ENCODE data around the gene SCO2.
A peak's percentile ranks its signal among the peaks of the same experiment; 100 is the strongest.

The SCO2 gene

DNA sequence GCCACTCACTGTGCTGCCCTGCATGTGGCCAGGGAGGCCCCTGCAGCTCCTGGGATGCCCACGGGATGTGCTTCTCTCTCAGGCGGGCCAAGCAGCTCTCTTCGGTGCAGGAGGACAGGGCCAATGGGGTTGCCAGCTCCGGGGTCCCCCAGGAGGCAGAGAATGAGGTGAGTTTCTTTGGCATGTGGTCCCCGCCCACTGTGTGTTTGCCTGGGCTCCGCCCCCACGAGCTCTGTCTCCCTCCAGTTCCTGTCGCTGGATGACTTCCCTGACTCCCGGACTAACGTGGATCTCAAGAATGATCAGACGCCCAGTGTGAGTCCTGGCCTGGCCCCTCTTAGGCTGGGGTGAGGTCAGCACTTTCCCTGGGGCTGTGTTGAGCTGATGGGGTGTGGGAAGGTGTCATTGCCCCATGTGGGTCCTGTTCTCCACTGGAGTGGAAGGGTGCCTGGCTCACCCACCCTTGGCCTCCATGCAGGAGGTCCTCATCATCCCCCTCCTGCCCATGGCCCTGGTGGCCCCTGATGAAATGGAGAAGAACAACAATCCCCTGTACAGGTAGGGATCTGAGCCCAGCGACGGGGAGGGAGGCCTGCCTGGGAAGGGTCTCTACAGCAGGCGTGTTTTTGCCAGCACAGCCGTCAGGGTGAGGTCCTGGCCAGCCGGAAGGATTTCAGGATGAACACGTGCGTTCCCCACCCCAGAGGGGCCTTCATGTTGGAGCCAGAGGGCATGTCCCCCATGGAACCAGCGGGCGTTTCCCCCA is 7.7 kb downstream of the SCO2 start:
- DNase-seq, result no peak

- no peak for DNase-seq
These were observed 8.5 kb downstream of the SCO2 start for GRCh38 chr22:50516891-50517290.

DNA sequence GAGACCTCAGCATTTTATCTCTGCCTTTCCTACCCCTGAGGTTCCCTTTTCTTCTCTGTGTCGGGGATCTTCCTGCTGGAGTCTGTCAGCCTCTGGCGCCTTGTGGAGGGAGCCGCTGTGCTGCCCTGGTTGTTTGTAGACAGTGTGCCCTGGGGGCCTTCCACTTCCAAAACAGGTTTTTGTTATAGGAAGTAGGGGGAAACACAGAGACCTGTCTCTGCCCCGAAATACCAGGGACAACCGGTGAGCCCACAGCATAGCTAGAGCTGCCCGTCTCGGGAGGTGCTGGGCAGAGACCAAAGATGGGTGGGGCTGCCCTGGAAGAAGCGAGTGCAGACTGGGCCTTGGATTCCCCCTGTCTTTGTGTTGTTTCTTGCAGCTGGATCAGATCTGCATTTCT is 9.3 kb downstream of the SCO2 start:
- DNase-seq, result no peak

- DNase-seq, result no peak
These were observed 12.2 kb downstream of the SCO2 start for GRCh38 chr22:50513175-50513574.

DNA sequence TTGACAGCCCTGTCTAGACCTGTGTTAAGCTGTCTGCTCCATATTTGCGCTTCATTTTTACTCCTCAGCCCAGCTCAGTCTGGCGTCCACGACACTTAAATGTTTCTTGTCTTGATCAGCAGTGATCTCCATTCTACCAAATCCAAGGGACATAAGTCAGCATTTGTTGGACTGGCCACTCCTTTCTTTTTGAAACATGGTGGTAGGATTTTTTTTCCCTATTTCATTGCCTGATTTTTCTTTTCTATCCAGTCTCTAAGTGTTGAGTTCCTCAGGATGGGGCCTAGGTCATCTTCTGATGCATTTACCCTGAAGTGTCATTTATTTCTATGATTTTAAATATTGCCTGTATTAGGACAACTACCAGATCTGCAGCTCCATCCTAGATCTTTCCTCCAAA is 16.5 kb downstream of the SCO2 start:
- DNase-seq, result no peak

GRCh38 chr22:50507991-50508884 is 17.2 kb downstream of the SCO2 start, which contains the start of gene NCAPH2:
Gene NCAPH2, plus strand, starts transcription at chr22:50508224. Its CDS starts 114 bp downstream, at chr22:50508338.
- peak; percentile 97 for DNase-seq

GRCh38 chr22:50507421-50507990 is 17.9 kb downstream of the SCO2 start, which contains the start of gene LMF2:
Gene LMF2, minus strand, starts transcription at chr22:50507702. Its CDS starts 27 bp downstream, at chr22:50507675.
- no peak for DNase-seq

- DNase-seq, result no peak
These were observed 18.6 kb downstream of the SCO2 start for GRCh38 chr22:50506611-50507420.

DNA sequence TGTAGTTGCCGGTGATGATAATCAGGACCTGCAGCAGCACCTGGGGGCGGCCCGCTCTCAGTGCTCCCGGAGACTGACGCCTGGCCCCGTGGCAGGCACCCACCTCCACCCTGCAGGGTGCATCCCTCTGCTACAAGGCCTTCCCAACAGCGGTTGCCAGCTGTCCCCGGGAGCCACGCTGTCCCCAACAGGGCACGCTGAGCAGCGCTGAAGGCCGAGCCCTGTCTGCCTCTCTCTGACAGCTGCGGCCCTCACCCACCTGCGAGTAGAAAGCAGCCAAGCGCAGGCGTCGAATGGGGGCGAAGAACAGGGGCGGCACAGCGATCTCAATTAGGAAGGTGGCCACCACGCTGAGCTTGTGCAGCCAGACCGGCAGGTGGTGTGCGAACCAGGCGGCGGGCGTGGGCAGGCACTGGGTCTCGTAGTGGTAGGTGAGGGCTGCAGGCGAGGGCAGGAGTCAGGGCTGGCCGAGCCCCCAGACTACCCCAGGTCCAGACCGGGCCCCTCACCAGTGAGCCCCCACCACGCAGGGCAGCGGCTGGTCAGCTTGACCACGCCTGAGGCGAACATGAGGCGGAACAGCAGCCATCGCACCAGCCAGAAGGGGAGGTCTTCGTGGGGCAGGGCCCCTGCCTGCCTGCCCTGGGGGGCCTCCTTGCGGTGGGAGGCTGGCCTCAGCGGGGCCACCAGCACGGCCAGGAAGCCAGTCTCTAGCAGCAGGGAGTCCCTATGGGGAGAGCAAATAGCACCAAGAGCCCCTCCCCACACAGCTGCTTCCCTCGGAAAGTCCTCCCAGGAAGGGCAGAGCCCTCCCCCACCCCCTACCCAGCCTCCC is 19.4 kb downstream of the SCO2 start:
- DNase-seq, result no peak

GRCh38 chr22:50505276-50505775 is 20.1 kb downstream of the SCO2 start:
- DNase-seq, result no peak

- no peak for DNase-seq
These were observed 20.8 kb downstream of the SCO2 start for GRCh38 chr22:50504369-50505211.

GRCh38 chr22:50503475-50504145 is 21.8 kb downstream of the SCO2 start:
- DNase-seq, result no peak

GRCh38 chr22:50502628-50503474 is 22.5 kb downstream of the SCO2 start:
- no peak for DNase-seq

DNA sequence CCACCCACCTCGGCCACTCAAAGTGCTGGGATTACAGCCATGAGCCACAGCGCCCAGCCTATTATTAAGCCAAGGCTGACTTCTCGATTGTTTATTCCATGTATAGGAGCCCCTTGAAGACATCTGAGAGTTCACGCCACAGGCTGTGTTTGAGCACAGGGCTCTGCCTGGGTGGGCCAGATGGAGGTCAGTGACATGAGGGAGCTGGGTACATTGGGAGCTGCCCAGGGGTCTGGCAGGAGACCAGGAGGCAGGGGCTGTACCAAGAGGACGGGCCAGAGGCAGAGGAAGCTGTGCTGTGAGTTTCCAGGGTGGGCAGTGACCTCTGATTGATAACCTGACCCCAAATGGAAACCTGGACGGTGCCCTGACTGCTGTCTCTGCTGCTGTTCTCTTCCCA is 23.3 kb downstream of the SCO2 start:
- no peak for DNase-seq

GRCh38 chr22:50500452-50500851 is 24.9 kb downstream of the SCO2 start:
- DNase-seq, result no peak

DNA sequence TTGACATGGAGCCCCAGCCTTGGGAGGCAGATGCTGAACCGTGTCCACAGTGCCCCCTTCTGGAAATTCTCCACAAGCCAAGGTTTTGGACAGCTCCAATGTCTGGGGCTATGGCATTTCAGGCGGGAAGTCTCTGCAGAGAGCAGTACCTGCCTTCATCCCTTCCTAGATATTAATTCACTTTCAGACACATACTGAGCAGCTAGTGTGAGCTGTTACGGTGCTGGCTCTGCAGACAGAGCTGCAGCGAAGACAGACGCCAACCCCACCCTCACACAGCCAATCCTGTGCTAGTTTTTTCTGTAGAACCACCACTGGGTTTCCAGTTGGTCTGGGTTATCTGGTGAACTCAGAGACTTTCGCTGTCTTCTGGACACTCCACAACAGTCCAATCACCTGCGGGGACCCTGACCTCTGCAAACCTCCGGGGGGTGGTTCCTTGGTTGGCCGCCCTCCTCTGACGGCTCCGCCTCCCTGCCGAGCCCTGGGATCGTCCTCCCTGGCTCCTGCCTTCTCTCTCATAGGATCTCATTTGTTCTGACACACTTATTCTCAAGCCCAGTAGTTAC is 27.0 kb downstream of the SCO2 start:
- peak; percentile 46 for DNase-seq

DNA sequence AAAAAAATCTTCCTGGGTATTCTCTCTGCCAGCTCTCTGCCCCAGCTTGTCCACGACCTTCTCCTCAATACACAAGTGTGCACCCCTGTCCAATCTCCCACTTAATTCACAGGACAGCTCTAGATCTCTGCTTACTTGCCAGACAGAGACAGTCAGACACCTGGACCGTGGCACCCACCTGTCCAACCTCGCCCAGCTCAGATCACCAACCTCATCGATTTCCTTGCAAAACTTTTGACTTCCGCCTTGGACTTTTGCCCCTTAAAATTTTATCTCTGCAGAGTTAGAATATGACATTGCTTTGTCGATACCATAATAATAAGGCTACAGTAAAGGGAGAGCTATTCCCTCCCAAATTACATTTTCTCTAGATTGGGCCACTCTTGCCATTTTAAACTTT is 28.3 kb downstream of the SCO2 start:
- no peak for DNase-seq

- no peak for DNase-seq
These were observed 34.7 kb downstream of the SCO2 start for GRCh38 chr22:50490531-50491308.

All from fibroblast of skin of right quadriceps (primary cell).